ENCODE data around the gene ADAMTSL1.

DNA sequence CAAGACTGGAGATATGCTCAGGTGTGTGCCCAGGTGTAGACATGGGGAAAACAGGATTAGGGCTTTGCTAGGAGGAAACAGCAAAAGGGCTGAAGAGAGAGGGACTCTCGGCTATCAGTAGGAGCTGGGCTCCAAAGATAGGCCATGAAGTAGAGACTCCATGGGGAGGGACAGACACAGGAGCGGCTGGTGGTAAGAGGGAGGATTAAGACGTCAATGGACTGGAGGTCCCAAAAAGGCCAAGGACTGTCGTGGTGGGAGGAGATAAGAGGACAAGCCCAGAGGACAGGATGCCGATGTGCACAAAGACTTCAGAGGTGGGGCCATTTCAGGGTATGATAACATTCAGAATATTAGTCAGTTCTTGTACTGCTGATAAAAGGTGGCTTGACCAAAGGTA is 466.0 kb downstream of the ADAMTSL1 start:
- TF ChIP-seq, protein P1, sequence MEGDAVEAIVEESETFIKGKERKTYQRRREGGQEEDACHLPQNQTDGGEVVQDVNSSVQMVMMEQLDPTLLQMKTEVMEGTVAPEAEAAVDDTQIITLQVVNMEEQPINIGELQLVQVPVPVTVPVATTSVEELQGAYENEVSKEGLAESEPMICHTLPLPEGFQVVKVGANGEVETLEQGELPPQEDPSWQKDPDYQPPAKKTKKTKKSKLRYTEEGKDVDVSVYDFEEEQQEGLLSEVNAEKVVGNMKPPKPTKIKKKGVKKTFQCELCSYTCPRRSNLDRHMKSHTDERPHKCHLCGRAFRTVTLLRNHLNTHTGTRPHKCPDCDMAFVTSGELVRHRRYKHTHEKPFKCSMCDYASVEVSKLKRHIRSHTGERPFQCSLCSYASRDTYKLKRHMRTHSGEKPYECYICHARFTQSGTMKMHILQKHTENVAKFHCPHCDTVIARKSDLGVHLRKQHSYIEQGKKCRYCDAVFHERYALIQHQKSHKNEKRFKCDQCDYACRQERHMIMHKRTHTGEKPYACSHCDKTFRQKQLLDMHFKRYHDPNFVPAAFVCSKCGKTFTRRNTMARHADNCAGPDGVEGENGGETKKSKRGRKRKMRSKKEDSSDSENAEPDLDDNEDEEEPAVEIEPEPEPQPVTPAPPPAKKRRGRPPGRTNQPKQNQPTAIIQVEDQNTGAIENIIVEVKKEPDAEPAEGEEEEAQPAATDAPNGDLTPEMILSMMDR (IDR thresholded peaks at IDR 0.05) = no peak
- no peak for TF ChIP-seq SIN3A (IDR thresholded peaks at IDR 0.05; ENCODE audit: borderline replicate concordance, insufficient read depth, low read depth, low read length)

Data from Panc1 (cell line).